GM23248 (cell line): Measurements from ENCODE around the gene ANKRD9. TPM values are rescaled to one million over a fixed set of nuclear protein-coding genes. Genes with fewer than 3 reads are reported as not detected.
"Not testable (repeated sequence)": the region's sequence is repeated elsewhere in the genome, so short reads cannot be mapped to it uniquely, and the experiment has no call there.

ENCODE experiments used
- DNase-seq: peaks from one replicate; pipeline ENCODE4 v3.0.0-alpha.2; 2015
- H2AFZ ChIP-seq: fragments of 200-600 bp; sonication (generic); 2 replicates; pipeline ENCODE4 v1.6.1; 2016; ENCODE audit warnings: antibody characterized with exemption
- H3F3A ChIP-seq: fragments of 200-600 bp; sonication (generic); 2 replicates; pipeline ENCODE4 v1.6.1; 2016; ENCODE audit warnings: mild to moderate bottlenecking, antibody characterized with exemption, mixed run types; ENCODE audit not compliant: insufficient read depth
- H3K27ac ChIP-seq: fragments of 200-600 bp; sonication (generic); 2 replicates; pipeline ENCODE4 v1.5.1; 2016; ENCODE audit warnings: mild to moderate bottlenecking
- H3K27me3 ChIP-seq: fragments of 200-600 bp; sonication (generic); replicated peaks from 2 replicates; pipeline ENCODE4 v1.6.1; 2016; ENCODE audit warnings: mild to moderate bottlenecking; ENCODE audit not compliant: insufficient read depth
- H3K36me3 ChIP-seq: fragments of 200-600 bp; sonication (generic); 2 replicates; pipeline ENCODE4 v1.6.1; 2016; ENCODE audit warnings: low read depth, mild to moderate bottlenecking
- H3K4me1 ChIP-seq: fragments of 200-600 bp; sonication (generic); 2 replicates; pipeline ENCODE4 v1.6.1; 2016; ENCODE audit warnings: mild to moderate bottlenecking; ENCODE audit not compliant: insufficient read depth
- H3K4me2 ChIP-seq: fragments of 200-600 bp; sonication (generic); one replicate; pipeline ENCODE4 v1.6.1; 2016; ENCODE audit warnings: mild to moderate bottlenecking; ENCODE audit not compliant: unreplicated experiment
- H3K4me3 ChIP-seq: fragments of 200-600 bp; sonication (generic); 2 replicates; pipeline ENCODE4 v1.5.1; 2016; ENCODE audit warnings: mild to moderate bottlenecking
- H3K79me2 ChIP-seq: fragments of 200-600 bp; sonication (generic); 2 replicates; pipeline ENCODE4 v1.6.1; 2016; ENCODE audit warnings: mild to moderate bottlenecking; ENCODE audit not compliant: insufficient read depth
- H3K9ac ChIP-seq: fragments of 200-600 bp; sonication (generic); 2 replicates; pipeline ENCODE4 v1.6.1; 2016; ENCODE audit warnings: mild to moderate bottlenecking
- H3K9me2 ChIP-seq: fragments of 200-600 bp; sonication (generic); 2 replicates; pipeline ENCODE4 v1.6.1; 2016; ENCODE audit warnings: mixed run types, mild to moderate bottlenecking, moderate library complexity; ENCODE audit not compliant: insufficient read depth
- H3K9me3 ChIP-seq: fragments of 200-600 bp; sonication (generic); one replicate; pipeline ENCODE4 v1.6.1; 2017; ENCODE audit warnings: low read depth
- H4K20me1 ChIP-seq: fragments of 200-600 bp; sonication (generic); 2 replicates; pipeline ENCODE4 v1.6.0; 2016; ENCODE audit not compliant: insufficient read depth
- EZH2 ChIP-seq: fragments of 200-600 bp; sonication (generic); IDR thresholded peaks from 2 replicates; pipeline ENCODE4 v1.6.1; 2018; ENCODE audit warnings: antibody characterized with exemption, mild to moderate bottlenecking; ENCODE audit not compliant: insufficient read depth, poor library complexity, severe bottlenecking
- EZH2phosphoT487 ChIP-seq: fragments of 200-600 bp; sonication (generic); IDR thresholded peaks from 2 replicates; pipeline ENCODE4 v1.6.1; 2018; ENCODE audit warnings: antibody characterized with exemption, moderate library complexity, mild to moderate bottlenecking, low read depth; ENCODE audit not compliant: insufficient read depth
- WGBS, 2 experiments: methylation state at CpG; one replicate each; pipeline ENCODE4 v1.1.6; 2015 to 2017; ENCODE audit warnings: low lambda C conversion rate in 2 of 2, low coverage in 1 of 2; ENCODE audit errors: missing lambda C conversion rate in 2 of 2; 5-methylcytosine and 5-hydroxymethylcytosine counted together
- in situ Hi-C: fragments of 300-500 bp; cut with MboI; formaldehyde crosslinking; loops from 2 replicates; pipeline ENCODE4 v1.15.0; 2020
- polyA plus RNA-seq: library from polyadenylated mRNA; unstranded; fragments of >200 nt; fragmentation: Nextera tagmentation; extraction: Ambion mirVana; gene quantifications from 2 replicates; pipeline ENCODE4 v1.2.1, GENCODE V29; 2016
- total RNA-seq: library from RNA; depleted of rRNA; stranded (reverse); fragments of >200 nt; shearing (Covaris generic); gene quantifications from 2 replicates; pipeline ENCODE4 v1.2.3, GENCODE V29; 2014

The ANKRD9 gene
- total and polyA plus RNA-seq, 2 experiments from 2014 or later, result 2.3 to 14.9 TPM

- TF ChIP-seq EZH2, result no peak
- TF ChIP-seq EZH2phosphoT487, result no peak
- Histone ChIP-seq H3K4me3 (peak overlapping the region; percentile 76), H3K9me2 (no peaks in the 10 kb centered on the region), H3K27ac (peak overlapping the region; percentile 53), H3K79me2 (no peaks in the 10 kb centered on the region), H3K9ac (peak overlapping the region; percentile 68), H3K4me2 (peak overlapping the region; percentile 79), H3K9me3 (no peaks in the 10 kb centered on the region), H3F3A (peaks cover 5% of the 10 kb centered on the region; the same call in 1 of the 2 replicates), H3K4me1 (peaks cover 5% of the 10 kb centered on the region; the same call in 1 of the 2 replicates), H2AFZ (peak overlapping the region; percentile 84), H4K20me1 (no peaks in the 10 kb centered on the region), H3K27me3 (no peaks in the 10 kb centered on the region), H3K36me3 (no peaks in the 10 kb centered on the region)
- in situ Hi-C loops, result no loop called here
- WGBS, 2 experiments, result 7 to 8% methylated on average over 10 to 11 of the region's 11 CpGs
- DNase-seq, result peak; percentile 76
These were observed 15.8 kb upstream of the ANKRD9 start for GRCh38 chr14:102525219-102525928.

- in situ Hi-C loops, result no loop called here
- TF ChIP-seq EZH2phosphoT487, result no peak
- WGBS, 2 experiments, result 1 to 2% methylated on average over 32 of the region's 32 CpGs
These were observed 15.1 kb upstream of the ANKRD9 start for GRCh38 chr14:102524451-102525218.

GRCh38 chr14:102523569-102524450, 14.2 kb upstream of the ANKRD9 start:
- Histone ChIP-seq H3F3A (peaks cover 5% of the 10 kb centered on the region; the same call in 1 of the 2 replicates), H3K4me2 (peak overlapping the region; percentile 84), H4K20me1 (no peaks in the 10 kb centered on the region), H3K9ac (peak overlapping the region; percentile 59), H2AFZ (peak overlapping the region; percentile 84), H3K9me3 (no peaks in the 10 kb centered on the region), H3K9me2 (no peaks in the 10 kb centered on the region), H3K36me3 (no peaks in the 10 kb centered on the region), H3K79me2 (no peaks in the 10 kb centered on the region), H3K27me3 (no peaks in the 10 kb centered on the region), H3K4me1 (peaks cover 5% of the 10 kb centered on the region; the same call in 1 of the 2 replicates), H3K27ac (no peak overlapping the region), H3K4me3 (peak overlapping the region; percentile 76)
- 42 to 53% methylated on average over 28 to 34 of the region's 34 CpGs for WGBS, 2 experiments
- TF ChIP-seq EZH2phosphoT487, result no peak
- no peak for TF ChIP-seq EZH2
- in situ Hi-C loops, result no loop called here
- no peak for DNase-seq

More at GRCh38 chr14:102524451-102525218, 15.1 kb upstream of the ANKRD9 start:
- Histone ChIP-seq H3K4me2 (peak overlapping the region; percentile 84), H3F3A (peaks cover 5% of the 10 kb centered on the region; the same call in 1 of the 2 replicates), H3K79me2 (no peaks in the 10 kb centered on the region), H3K9me2 (no peaks in the 10 kb centered on the region), H4K20me1 (no peaks in the 10 kb centered on the region), H3K9me3 (no peaks in the 10 kb centered on the region), H3K9ac (peak overlapping the region; percentile 68), H3K4me1 (peaks cover 5% of the 10 kb centered on the region; the same call in 1 of the 2 replicates), H3K27me3 (no peaks in the 10 kb centered on the region), H3K27ac (peak overlapping the region; percentile 53), H3K36me3 (no peaks in the 10 kb centered on the region), H3K4me3 (peak overlapping the region; percentile 76), H2AFZ (peak overlapping the region; percentile 84)
- DNase-seq, result peak; percentile 100

- H2AFZ ChIP-seq, result peak overlapping the region; percentile 84
These were observed 13.6 kb upstream of the ANKRD9 start for GRCh38 chr14:102523200-102523568.

GRCh38 chr14:102519709-102520108, 10.1 kb upstream of the ANKRD9 start:
- DNase-seq, H3K9me2 ChIP-seq, H3K79me2 ChIP-seq, H2AFZ ChIP-seq, H4K20me1 ChIP-seq, H3K27ac ChIP-seq, H3K36me3 ChIP-seq, H3F3A ChIP-seq, in situ Hi-C loops, H3K4me3 ChIP-seq, H3K4me2 ChIP-seq, H3K9me3 ChIP-seq, H3K4me1 ChIP-seq, H3K9ac ChIP-seq, H3K27me3 ChIP-seq: not testable (repeated sequence)
- WGBS, 2 experiments, result 75 to 77% methylated on average over 5 of the region's 5 CpGs

More at GRCh38 chr14:102523200-102523568, 13.6 kb upstream of the ANKRD9 start:
- TF ChIP-seq EZH2, result no peak
- no peak overlapping the region for H3K27ac ChIP-seq
- H3K4me2 ChIP-seq, result no peak overlapping the region
- peaks cover 5% of the 10 kb centered on the region; the same call in 1 of the 2 replicates for H3F3A ChIP-seq
- H3K4me1 ChIP-seq, result peaks cover 5% of the 10 kb centered on the region; the same call in 1 of the 2 replicates
- no peaks in the 10 kb centered on the region for H3K79me2 ChIP-seq
- H3K36me3 ChIP-seq, result no peaks in the 10 kb centered on the region
- no peak overlapping the region for H3K4me3 ChIP-seq
- H3K27me3 ChIP-seq, result no peaks in the 10 kb centered on the region
- in situ Hi-C loops, result no loop called here
- no peaks in the 10 kb centered on the region for H3K9me3 ChIP-seq
- no peak overlapping the region for H3K9ac ChIP-seq
- DNase-seq, result no peak
- 55 to 61% methylated on average over 2 to 3 of the region's 3 CpGs for WGBS, 2 experiments
- no peaks in the 10 kb centered on the region for H4K20me1 ChIP-seq
- H3K9me2 ChIP-seq, result no peaks in the 10 kb centered on the region
